ENCODE measurements around the gene MAPK9.
"Not testable (repeated sequence)": the region's sequence is repeated elsewhere in the genome, so short reads cannot be mapped to it uniquely, and the experiment has no call there.

The MAPK9 gene

DNA sequence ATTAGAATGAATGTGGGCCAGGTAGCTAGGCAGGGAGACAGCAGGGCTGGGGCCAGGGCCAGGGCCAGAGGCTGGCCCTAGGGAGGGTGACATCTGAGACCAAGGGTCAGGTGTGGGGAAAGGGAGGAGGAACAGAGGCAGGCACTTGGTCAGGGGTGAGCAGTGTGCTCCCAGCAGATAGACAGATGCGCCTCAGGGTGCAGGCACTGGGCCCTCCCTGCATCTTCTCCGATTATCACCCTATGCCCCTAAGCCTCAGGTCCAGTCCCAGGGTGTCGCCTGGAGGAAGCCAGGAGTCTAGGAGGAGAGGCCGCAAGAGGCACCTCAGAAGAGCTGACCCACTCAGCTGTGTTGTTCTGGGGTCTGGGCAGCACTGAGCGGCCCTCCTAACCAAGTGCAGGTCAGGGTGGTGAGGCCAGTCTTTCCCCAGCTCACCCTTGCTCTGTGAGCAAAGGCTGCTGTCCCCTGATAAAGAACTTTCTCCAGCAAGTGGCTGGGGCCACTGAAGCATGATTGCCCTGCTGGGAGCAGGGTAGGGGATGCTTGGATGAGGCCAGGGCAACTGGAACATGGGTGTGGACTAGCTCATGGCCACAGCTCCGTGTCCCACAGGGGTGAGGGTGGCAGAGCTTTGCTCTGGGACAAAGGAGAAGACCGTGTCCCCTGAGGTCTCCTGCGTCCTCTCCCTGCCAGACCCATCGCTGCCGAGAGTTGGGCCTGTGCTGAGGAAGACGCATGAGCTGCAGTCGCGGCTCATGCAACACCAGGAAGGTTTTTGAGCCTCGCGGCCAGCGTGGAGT, 80.7 kb downstream of the MAPK9 start:
- peaks cover 7% of the 10 kb centered on the region for H3K4me1 Mint-ChIP-seq
- no peaks in the 10 kb centered on the region for H3K36me3 Mint-ChIP-seq
- H3K27me3 Mint-ChIP-seq, result peaks cover 22% of the 10 kb centered on the region
- no peak overlapping the region for H3K27ac Mint-ChIP-seq
- H3K4me3 Mint-ChIP-seq, result no peak overlapping the region
- no peaks in the 10 kb centered on the region for H3K9me3 Mint-ChIP-seq

DNA sequence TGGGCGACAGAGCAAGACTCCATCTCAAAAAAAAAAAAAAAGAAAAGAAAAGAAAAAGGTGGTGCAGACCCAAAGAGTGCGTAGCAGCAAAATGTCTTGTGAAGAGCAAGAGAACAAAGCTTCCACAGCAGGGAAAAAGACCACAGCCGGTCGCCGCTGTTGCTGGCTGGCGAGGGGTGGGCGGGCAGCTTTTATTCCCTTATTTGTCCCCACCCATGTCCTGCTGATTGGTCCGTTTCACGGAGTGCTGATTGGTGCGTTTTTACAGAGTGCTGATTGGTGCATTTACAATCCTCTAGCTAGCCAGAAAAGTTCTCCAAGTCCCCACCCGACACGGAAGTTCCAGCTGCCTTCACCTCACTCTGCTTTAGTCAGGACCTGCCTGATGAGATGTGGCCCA, 81.8 kb downstream of the MAPK9 start:
- H3K36me3 Mint-ChIP-seq, H3K27ac Mint-ChIP-seq, H3K9me3 Mint-ChIP-seq, H3K4me1 Mint-ChIP-seq: not testable (repeated sequence)
- peak overlapping the region; percentile 27 for H3K4me3 Mint-ChIP-seq
- peaks cover 24% of the 10 kb centered on the region for H3K27me3 Mint-ChIP-seq

DNA sequence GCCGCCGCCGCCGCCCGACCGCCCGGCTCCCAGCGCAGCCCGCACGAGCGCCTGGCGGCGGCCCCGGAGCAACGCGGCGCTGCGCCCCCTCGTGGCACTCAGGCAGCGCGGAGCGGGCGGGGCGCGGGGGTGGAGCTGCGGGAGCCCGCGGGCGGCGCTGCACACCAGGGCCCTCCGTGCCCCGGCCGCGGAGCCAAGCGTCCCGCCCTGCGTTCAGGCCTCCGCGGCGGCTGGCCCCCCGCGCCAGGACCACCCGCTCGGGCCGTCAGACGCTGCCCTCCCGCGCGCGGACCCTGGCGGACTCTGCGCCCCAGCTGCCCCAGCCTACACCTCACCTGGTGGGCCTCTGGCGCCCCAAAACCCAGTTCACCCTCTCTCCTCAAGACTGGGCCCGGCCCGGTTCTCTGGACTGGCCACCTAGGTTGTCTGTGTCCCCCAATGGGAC, 82.7 kb downstream of the MAPK9 start, which contains the start of gene RASGEF1C:
Gene RASGEF1C (minus strand): TSS at position 75 of the 445 bp plus-strand sequence. CDS start 71,159 bp downstream, outside the sequence.
- H3K27me3 Mint-ChIP-seq, result peaks cover 24% of the 10 kb centered on the region
- no peaks in the 10 kb centered on the region for H3K9me3 Mint-ChIP-seq
- peaks cover 7% of the 10 kb centered on the region for H3K4me1 Mint-ChIP-seq
- no peaks in the 10 kb centered on the region for H3K36me3 Mint-ChIP-seq
- H3K4me3 Mint-ChIP-seq, result peak within 1 kb of the TSS; percentile 62
- no peak within 1 kb of the TSS for H3K27ac Mint-ChIP-seq

DNA sequence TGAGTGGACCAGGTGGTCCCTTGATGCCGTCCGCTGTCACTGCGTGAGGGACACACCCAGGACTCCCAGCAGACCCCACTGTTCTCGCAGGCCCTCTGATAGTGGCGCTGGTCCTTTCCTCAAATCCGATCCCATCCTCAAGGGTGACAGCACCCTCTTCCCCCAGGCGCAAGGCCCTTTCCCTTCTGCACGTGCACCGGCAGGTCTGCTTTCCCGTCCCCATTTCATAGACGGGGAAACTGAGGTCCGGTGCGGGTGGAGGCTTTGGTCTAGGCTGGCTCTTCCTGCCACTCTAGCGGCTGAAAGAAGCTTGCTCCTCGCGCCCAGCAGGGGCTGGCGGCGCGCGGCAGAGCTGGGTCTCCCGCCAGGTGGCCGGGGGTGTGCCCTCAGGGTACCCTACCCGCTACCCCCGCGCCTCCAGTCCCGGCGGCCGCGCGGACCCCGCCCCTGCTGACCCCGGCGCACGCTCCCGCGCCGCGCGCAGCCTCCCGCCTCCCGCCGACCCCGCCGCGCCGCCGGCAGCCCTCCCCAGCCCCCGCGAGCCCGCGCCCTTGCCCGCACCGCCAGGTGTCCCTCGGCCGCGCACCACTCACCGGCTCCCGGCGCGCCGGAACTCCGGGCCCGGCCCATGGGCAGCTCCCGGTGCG, 83.3 kb downstream of the MAPK9 start:
- peaks cover 24% of the 10 kb centered on the region for H3K27me3 Mint-ChIP-seq
- peaks cover 7% of the 10 kb centered on the region for H3K4me1 Mint-ChIP-seq
- no peaks in the 10 kb centered on the region for H3K9me3 Mint-ChIP-seq
- H3K4me3 Mint-ChIP-seq, result peak overlapping the region; percentile 62
- no peak overlapping the region for H3K27ac Mint-ChIP-seq
- no peaks in the 10 kb centered on the region for H3K36me3 Mint-ChIP-seq

DNA sequence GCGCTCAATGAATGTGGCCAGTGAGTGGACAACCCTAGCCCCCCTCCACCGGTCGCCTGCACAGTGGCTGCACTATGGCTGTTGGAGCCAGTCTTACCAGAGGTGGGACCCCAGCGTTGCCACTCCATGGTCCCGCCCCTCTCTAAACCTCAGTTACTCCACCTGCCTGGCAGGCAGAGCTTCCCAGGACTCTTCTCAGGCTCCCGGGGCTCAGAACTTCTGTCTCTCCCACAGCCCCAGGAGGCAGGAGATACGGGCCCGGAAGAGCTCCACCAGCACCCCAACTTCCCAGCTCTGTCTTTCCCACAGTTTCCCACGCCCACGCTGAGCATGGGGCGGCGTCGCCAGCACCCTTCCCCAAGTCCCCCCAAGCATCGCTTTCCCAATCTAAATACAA, 83.8 kb downstream of the MAPK9 start:
- Mint-ChIP-seq H3K27me3 (peaks cover 24% of the 10 kb centered on the region), H3K9me3 (no peaks in the 10 kb centered on the region), H3K27ac (no peak overlapping the region), H3K36me3 (no peaks in the 10 kb centered on the region), H3K4me3 (peak overlapping the region; percentile 62), H3K4me1 (peaks cover 7% of the 10 kb centered on the region)

DNA sequence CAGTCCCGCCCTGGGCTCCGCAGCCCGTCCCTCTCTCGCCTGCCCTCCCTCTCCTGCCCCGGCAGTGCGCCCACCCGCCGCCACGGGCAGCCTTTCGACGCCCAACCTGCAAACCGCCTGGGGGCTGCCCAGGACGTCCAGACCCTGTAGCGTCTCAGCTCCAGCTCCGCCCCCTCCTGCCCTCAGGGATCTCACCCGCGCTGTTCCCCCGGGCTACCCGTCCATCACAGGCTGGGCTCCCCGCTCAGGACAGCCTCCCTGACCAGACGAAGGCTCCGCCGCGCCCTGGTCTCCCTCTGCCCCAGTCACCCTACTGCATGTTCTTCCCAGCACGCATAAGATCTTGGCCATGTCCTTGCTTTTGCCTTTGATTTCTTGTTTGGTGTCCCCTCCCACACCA, 84.3 kb downstream of the MAPK9 start:
- Mint-ChIP-seq H3K4me3 (no peak overlapping the region), H3K4me1 (peaks cover 7% of the 10 kb centered on the region), H3K27me3 (peaks cover 24% of the 10 kb centered on the region), H3K36me3 (no peaks in the 10 kb centered on the region), H3K27ac (no peak overlapping the region), H3K9me3 (no peaks in the 10 kb centered on the region)

DNA sequence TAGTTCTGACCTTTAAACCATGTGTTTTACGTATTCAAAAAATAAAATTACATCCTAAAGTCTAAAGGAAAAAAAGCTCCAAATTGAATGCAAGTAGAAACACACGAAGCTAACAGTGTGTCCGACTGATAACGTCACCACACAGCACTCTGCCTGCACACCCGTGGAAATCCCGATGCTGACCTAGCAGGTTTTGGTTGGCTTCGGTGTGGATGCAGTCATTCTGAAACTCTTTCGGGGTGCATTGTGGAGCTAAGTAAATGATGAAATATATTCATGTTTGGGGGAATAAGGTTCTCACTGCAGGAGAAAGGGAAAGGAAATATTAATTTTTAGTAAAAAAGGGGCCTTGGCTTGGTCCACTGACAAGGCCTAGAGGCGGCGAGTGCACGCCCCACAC, 84.9 kb downstream of the MAPK9 start:
- no peaks in the 10 kb centered on the region for H3K36me3 Mint-ChIP-seq
- no peak overlapping the region for H3K4me3 Mint-ChIP-seq
- peaks cover 22% of the 10 kb centered on the region for H3K27me3 Mint-ChIP-seq
- no peaks in the 10 kb centered on the region for H3K9me3 Mint-ChIP-seq
- H3K27ac Mint-ChIP-seq, result no peak overlapping the region
- peaks cover 7% of the 10 kb centered on the region for H3K4me1 Mint-ChIP-seq

DNA sequence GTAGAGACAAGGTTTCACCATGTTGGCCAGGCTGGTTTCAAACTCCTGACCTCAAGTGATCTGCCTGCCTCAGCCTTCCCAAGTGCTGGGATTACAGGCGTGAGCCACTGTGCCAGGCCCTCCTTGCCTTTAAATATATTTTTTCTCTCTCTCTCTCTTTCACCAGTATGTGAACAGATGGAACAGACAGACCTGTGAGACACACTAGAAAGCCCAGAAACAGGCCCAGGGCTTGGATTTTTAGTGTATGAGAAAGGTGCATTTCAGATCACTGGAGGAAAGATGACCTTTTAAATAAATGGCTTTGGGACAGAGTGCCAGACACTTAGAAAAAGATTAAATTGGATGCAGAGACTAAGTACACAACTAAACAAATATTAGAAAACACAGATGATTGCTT, 86.0 kb downstream of the MAPK9 start:
- H3K9me3 Mint-ChIP-seq, result no peaks in the 10 kb centered on the region
- no peak overlapping the region for H3K4me3 Mint-ChIP-seq
- peaks cover 23% of the 10 kb centered on the region for H3K27me3 Mint-ChIP-seq
- H3K36me3 Mint-ChIP-seq, result no peaks in the 10 kb centered on the region
- H3K4me1 Mint-ChIP-seq, result peaks cover 7% of the 10 kb centered on the region
- H3K27ac Mint-ChIP-seq, result no peak overlapping the region

DNA sequence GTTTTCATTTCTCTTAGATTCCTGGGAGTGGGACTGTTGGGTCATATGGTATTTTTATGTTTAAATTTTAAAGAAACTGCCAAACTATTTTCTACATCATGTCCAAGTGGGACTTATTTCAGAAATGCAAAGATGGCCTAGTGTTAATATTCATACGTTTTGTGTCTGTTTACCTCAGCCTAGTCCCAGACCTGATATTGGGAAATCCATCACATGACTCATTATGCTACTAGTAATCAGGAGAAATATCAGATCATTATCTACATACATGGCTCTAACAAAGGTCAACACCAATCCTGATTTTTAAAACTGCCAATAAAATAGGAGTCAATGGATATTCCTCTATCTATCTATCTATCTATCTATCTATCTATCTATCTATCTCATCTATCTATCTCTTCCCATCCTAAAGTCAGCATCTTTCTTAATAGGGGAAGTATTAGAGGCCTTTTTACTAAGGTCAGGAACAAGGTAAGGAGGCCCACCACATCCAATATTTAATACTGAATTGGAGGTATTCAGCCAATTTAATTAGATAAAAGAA, 87.5 kb downstream of the MAPK9 start:
- Mint-ChIP-seq H3K4me1 (peaks cover 7% of the 10 kb centered on the region), H3K9me3 (no peaks in the 10 kb centered on the region), H3K27ac (no peak overlapping the region), H3K36me3 (no peaks in the 10 kb centered on the region), H3K27me3 (peaks cover 18% of the 10 kb centered on the region), H3K4me3 (no peak overlapping the region)

DNA sequence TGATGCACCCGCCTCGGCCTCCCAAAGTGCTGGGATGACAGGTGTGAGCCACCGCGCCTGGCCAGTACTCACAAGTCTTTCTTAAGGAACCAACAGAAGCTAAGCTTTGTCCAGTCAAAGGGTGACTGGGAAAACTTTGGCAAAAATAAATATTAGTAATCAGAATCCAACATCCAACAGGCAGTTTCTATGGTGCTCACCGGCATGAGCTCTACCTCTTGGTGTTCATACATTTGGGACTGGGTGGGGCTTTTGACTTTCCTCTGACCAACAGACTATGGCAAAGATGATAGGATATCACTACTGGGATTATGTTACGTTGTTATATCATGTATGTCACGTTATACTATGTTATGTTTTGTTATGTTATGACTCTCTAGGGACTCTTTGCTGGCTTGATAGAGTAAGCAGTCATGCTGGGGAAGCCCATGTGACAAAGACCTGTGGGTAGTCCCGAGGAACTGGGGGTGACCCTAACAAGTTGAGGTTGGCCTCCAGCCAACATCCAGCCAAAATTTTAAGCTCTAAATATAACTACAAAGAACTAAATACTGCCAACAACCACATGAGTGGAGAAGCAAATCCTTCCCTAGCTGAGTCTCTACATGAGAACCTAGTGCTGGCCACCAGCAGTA, 88.8 kb downstream of the MAPK9 start:
- Mint-ChIP-seq H3K9me3 (no peaks in the 10 kb centered on the region), H3K27me3 (peaks cover 16% of the 10 kb centered on the region), H3K4me3 (no peak overlapping the region), H3K4me1 (peaks cover 1% of the 10 kb centered on the region), H3K27ac (no peak overlapping the region), H3K36me3 (no peaks in the 10 kb centered on the region)

DNA sequence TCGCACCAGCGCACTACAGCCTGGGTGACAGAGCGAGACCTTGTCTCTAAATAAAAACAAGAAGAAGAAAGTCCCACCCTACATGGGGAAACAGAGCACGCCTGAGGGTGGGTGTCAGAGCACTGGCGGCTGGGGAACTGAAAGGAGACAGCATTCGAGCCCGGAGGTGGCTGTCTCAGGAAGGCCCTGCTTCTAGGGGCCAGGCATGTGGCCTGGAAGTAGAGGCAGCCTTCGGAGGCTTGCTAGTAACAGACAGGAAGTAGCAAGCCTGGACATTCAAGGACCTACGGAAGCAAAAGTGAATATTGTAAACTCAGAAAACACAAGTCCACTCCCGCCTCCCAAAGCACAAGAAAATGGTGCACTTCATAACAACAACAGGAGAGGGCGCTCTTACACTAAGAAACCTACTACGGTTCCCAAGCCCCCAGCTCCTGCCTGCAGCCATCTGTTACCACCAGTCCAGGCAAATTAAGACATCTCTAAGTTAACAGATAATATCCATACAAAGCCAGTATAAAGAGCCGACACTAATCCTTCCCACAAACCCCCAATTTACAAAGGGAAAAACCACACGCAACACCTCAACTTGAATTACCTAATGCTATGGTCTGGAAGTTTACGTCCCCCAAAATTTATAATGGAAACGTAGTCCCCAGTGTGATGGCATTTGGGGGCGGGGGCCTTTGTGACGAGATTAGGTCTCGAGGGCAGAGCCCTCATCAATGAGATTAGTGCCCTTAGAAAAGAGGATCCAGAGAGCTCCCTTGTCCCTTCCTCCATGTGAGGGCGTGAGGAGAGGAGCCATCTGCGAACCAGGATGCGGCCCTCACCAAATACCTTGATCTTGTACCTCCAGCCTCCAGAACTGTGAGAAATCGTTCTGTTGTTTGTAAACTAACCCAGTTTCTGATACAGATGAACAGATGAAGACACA, 90.6 kb downstream of the MAPK9 start:
- no peaks in the 10 kb centered on the region for H3K4me1 Mint-ChIP-seq
- H3K36me3 Mint-ChIP-seq, result no peaks in the 10 kb centered on the region
- H3K27ac Mint-ChIP-seq, result no peak overlapping the region
- no peaks in the 10 kb centered on the region for H3K9me3 Mint-ChIP-seq
- H3K4me3 Mint-ChIP-seq, result no peak overlapping the region
- peaks cover 7% of the 10 kb centered on the region for H3K27me3 Mint-ChIP-seq

DNA sequence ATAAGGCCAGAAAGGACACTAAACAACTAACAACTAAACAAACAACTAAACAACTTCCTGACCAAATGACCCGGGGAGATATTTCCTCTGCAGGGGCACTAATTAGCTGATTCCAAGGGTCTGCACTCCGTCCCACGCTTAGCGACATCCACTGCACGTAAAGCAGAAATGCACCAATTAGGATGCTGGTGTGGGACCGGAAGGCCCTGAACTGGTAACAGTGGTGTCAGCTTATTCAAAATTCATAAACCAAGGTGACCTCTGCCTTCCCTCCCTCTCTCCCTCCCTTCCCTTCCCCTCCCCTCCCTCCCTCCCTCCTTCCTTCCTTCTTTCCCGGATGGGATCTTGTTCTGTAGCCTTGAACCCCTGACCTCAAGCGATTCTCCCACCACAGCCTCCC, 92.5 kb downstream of the MAPK9 start:
- Mint-ChIP-seq H3K27me3 (peaks cover 6% of the 10 kb centered on the region), H3K9me3 (no peaks in the 10 kb centered on the region), H3K27ac (no peak overlapping the region), H3K4me3 (no peak overlapping the region), H3K36me3 (no peaks in the 10 kb centered on the region), H3K4me1 (no peaks in the 10 kb centered on the region)

DNA sequence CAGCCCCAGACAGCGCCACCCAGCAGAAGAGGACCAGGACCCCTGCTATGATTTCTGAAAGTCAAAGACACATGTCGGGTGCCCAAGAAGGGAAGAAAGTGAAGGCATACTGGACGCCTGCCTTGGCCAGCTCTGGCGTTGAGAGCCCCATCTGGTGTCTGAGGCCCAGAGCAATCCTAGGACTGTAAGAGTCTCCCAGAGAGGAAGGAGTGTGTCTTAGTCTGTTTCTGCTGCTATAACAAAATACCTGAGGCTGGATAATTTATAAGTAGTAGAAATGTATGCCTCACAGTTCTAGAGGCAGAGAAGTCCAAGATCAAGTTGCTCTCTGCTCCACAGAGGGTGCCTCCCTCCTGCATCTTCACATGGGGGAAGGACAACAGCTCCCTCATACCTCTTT, 93.7 kb downstream of the MAPK9 start:
- no peaks in the 10 kb centered on the region for H3K36me3 Mint-ChIP-seq
- H3K27me3 Mint-ChIP-seq, result peaks cover 6% of the 10 kb centered on the region
- H3K4me3 Mint-ChIP-seq, result no peak overlapping the region
- no peak overlapping the region for H3K27ac Mint-ChIP-seq
- no peaks in the 10 kb centered on the region for H3K4me1 Mint-ChIP-seq
- no peaks in the 10 kb centered on the region for H3K9me3 Mint-ChIP-seq

DNA sequence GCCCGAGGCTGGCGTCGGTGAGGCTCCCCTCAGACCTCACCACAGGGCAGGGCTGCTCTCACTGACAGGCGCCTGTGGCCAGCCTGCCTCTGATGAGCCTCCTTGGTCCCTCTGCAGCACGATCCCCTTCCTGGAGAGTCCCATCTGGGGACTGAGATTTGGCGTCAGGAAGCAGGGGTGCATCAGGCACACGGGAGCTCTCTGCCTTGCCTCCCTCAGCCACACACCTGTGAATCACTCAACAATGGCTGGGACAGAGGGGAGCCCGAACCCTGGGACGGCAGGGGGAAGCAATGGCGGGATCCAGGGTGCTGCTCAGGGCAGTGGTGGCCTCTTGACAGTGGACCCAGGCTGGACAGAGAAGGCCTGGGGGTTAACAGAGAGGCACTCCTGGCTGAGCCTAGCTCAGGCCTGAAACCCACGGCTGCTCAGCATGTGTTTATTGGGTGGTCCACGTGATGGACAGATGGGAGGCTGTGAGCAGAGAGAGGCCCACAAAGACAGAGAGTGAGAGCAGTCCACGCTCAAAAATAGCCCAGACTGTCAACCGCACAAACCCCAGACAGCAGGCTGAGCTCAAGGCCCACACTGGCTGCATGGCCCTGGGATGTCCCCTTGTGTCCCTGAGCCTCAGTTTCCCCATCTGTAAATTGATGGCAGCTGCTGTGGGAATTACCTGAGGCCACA, 94.7 kb downstream of the MAPK9 start:
- Mint-ChIP-seq H3K9me3 (no peaks in the 10 kb centered on the region), H3K27ac (no peak overlapping the region), H3K4me1 (no peaks in the 10 kb centered on the region), H3K4me3 (no peak overlapping the region), H3K36me3 (no peaks in the 10 kb centered on the region), H3K27me3 (peaks cover 6% of the 10 kb centered on the region)
